Superior temporal gyrus (tissue), 1 donor: ENCODE results near the gene GLRA1.
"Not testable (repeated sequence)": the region's sequence is repeated elsewhere in the genome, so short reads cannot be mapped to it uniquely, and the experiment has no call there.

ENCODE experiments used
- DNase-seq: peaks from one replicate; pipeline ENCODE4 v3.0.0-alpha.2; 2016; ENCODE audit errors: extremely low spot score

Gene GLRA1

DNA sequence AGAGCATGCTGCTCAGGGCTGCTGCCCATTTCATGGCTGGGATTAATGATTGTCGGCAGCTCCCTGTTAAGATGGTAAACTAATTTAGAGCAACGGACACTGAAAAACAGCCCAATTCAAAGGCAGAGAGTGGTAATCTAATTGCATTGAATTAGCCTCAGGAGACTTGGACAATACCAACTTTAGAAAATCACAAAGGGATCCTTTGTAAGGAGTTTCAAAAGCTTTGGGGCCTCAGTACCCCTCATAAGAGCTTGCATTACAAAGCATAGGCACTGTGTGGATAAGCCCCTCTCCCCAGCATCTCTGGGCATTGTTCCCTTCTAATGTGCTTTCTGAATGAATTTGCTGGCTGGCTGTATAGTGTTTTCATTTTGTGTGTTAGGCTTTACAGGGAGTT lies 6.7 kb downstream of the GLRA1 start:
- DNase-seq, result no peak

DNA sequence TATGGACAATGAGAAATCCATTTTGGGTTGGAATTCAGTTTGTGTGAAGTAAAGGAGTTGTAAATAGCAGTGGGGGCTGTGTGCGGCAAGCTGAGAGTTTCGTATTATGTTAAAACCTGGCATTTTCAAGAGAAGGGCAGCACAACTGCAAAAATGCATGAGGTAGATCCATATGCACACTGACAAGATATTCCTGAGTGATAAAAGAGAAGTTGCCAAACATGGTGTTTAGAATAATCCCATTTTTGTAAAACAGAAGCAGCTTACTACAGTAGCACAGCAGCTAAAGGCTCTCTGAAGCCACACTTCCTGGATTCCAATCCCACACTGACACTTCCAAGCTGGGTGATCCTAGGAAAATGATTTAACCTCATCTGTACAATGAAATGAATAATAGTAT lies 11.2 kb downstream of the GLRA1 start:
- DNase-seq, result no peak

DNA sequence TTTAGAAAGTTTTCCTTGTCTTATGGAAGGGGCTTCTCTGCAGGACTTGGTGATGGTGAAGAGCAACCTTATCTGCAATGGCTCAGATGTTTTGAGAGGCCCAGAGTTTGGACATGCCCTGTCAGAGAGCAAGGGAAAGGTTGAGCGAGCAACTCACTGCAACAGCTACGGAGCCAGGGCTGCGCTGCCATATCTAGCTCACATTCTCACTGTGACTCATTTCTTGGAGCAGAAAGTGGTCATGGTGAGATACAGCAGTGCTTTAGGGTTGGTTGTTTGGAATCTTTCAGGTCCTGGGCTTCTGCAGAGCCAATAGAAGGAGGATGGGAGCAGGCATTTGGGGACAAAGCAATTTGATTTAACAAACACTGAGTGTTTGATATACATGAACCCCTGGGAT lies 12.3 kb downstream of the GLRA1 start:
- no peak for DNase-seq

DNA sequence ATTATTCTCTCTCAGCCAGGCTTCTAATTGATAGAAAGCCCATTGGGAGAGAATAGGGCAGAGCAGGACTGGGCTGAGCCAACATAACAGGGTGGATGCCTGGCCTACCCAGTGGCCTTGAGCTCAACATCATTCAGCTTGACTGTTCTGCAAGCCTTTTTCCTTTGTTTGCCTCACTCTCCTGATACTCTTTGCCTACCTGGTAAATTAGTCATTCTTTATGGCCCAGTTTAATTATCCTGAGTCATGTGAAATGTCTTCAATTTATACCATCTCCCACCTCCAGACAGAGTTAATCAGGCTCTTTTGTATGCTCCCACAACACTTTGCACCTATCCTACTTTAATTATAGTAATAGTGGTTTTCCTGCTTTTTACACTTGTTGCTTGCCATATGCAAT lies 13.6 kb downstream of the GLRA1 start:
- no peak for DNase-seq

DNA sequence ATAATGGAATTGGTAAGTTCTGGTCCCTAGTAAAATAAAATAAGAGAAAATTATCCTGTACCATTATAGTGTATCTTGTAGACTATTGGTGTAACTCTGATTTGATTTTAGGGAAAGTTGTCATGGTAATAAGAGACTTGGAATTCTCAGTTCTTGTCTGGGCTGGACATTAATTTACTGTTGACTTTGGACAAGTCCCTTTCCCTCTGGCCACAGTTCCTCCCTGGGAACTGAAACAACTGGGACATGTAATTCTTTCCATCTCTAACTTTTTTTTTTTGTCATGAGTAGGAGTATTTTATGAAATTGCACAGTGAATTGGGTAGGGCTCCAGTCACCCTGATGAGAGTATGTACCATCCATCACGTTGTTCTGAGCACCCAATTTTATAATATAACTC lies 15.0 kb downstream of the GLRA1 start:
- no peak for DNase-seq

DNA sequence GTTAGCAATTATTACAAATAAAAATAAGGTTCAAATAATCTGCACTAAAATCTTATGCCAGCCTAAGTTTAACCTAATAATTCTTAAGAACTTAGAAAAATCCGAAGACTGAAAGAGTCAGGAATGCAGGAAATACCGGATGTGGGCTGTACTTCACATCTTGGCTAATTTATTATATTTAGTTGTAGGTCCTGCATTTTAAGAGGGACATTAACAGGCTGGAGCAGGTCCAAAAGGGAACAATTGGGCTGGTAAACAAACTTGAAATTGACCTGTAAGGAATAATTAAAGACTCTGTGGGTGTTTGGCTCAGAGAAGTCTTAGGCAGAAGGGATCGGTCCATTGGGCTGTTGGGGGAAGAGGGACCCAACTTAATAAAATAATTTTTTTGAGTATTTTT lies 18.4 kb downstream of the GLRA1 start:
- no peak for DNase-seq

DNA sequence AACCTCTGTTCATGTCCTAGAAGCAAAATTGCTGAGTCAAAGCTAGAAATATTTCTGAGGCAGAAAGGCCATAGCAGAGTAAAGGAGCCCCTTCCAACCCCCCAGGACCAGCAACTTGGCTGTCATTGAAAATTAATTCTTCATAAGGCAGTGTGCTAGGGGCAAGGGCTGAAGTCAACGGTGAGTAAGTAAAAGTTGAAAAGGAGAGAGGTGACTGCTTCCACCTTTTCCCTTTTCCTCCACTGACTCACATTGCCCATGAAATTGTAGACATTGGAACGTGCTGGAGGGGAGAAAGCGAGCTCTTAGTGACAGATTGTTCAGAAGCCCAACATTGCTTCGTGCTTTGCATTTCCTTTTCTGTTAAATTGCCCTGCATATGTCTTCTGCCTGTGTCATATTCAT lies 19.1 kb downstream of the GLRA1 start:
- no peak for DNase-seq

DNA sequence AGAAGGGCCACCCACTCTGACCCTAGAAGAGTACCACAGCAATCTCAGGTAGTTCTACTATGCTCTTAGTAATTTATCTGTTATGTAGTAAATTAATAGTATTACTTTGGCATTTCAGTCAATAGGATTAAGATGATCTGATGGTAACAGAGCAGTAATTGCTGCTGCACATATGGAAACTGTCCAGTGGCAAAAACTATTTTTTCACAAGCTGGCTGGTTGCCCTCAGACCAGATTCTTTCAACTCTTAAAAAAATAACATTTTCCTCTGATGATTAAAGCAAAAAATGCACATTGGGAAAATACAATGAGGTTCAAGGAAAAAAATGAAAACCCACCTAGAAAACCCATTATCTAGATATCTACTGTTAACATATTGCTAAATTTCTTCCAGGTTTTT lies 19.7 kb downstream of the GLRA1 start:
- DNase-seq, result no peak

DNA sequence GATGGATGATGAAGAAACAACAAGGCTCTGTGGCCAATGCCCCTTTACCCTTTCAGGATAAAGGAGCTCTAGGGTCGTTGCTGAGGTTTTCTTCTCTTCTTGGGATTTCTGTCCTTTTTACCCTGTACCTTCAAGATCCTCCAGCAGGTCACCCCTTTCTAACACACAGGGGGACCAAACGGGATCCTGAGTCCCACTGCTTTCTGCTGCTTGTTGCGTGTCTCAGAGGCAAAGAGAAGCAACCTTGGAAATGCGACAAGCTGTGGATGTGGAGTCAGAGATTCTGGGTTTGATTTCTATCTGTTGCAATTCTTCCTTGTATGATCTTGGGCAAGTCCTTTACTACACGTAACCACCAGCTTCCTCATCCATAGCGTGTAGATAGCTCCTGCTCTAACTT lies 20.5 kb downstream of the GLRA1 start:
- DNase-seq, result no peak

DNA sequence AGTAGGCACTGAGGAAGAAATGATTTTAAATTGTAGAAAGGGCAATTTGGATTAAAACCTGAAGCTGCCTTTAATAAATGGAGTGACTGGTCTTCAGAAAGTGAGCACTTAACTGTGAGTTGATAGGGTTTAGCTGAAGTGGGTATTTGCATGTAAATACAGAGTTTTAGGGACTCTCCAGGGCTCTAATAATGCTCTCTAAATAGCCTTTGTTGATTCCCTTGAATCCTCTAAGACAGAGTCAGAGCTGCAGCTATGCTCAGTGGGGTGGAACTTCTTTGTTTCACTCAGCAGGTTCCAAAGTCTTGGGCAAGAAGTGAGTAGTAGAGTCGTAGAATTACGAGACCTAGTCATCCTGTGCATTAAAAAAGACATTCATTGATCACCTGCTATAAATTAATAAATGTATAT lies 21.4 kb downstream of the GLRA1 start:
- DNase-seq, result no peak

DNA sequence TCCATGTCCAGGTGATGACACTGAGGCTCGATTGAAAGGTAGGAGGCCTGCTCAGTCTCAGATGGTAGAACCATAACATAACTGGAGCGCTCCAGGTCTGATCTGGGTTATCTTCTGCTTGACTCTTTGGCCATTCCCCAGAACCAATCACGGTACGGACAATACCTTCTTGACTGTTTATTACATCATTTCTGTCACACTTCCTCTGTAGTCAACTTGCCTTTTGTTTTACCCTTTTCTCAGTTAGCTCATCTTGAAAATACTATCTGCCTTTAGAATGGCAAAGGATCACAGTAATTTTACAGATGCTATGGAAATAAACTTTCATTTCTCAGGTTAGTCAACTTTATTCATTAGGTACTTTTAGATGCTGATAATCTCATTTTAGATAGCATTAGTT lies 22.4 kb downstream of the GLRA1 start:
- DNase-seq, result no peak

DNA sequence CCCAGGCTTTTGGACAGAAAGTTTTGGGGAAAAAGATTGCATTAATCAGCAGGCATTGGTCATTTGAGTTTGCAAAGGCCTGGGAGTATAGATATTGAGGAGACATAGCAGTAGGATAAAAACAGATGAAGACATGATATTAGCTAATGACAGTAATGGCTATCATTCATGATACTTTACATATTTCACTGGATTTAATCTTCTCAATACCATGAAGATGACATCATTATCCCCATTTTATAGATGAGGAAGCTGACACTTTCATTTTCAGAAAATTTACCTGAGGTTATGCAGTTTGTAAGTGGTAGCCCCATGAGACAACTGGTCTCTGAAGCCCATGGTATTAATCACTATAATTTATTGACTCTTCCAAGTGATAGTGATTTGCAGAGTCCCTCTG lies 23.0 kb downstream of the GLRA1 start:
- no peak for DNase-seq

DNA sequence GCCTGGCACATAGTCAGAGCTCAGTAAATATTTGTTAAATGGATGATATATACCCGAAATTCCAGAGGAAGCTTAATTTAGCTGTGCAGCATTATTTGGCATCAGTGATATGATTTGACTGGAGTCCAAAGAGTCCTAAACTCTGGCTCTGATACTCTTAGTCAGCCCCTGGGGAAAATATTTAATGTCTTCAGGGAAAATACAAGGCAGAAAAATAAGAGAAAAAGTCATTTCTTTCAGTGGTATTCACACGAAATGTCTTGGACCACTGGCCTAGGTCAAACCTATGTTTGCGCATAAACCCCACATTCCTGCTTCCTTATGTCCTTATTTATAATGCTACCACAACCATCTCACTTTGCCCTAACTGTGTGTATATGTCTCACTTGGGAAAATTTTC lies 23.8 kb downstream of the GLRA1 start:
- DNase-seq, result no peak

DNA sequence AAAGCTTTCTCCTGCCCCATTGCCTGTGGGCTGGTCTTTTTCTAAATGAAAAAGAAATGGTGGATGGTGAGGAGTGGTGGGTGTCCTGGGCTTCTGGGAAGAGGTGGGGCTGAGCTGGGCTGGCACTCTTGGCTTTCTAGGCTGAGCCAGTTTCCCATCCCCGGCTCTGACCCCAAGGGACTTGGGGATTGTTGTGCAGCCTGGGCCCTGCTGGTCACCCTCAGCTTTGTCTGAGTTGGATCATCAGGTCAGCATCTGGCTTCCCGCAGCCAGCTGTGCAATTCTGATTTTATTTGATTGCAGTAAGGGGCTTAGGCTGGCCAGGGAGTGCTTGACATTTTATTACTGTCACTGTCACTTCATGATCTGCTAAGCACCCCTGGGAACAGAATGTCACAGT lies 25.3 kb downstream of the GLRA1 start:
- DNase-seq, result no peak

DNA sequence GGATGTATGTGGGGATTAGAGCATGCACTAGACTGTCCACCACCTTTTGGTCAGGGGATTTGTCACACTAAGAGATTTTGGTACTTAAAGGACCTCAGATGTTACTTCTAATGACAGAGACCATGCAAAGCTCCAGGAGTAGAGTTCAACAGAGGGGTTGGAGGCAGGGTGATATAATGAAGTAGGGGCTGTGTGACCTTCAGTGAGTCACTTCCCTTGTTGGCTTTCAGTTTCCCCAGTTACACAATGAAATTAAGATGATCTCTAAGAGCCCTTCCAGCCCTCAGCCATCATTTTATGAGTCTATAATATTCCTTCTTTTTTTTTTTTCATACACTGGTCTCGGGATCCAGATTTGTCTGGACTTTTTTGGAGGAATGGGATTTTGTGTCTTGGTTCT lies 26.8 kb downstream of the GLRA1 start:
- no peak for DNase-seq

DNA sequence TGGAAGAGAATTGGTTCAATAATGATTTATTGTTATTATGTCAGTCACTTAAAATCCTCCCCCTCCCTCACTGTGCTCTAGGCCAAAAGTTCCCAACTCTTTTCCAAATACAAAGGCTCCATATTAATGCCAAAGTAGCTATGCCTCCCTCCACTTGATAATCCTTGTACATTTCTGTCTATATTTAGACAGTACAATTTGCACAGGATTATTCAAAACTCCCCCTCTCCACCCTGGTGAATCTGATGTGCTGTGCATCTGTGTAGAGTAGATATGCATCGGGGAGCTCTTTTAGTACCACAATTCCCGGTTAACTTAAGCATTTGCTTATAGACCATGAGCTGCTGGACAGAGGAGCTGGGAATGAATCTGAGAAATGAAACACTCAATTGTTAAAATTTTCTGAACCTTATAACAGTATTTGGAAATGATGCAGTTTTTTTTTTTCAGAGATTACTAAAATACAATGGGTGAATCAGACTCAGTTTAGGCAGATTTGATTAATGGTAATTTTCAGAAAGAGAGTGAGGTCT lies 27.6 kb downstream of the GLRA1 start:
- DNase-seq, result no peak

DNA sequence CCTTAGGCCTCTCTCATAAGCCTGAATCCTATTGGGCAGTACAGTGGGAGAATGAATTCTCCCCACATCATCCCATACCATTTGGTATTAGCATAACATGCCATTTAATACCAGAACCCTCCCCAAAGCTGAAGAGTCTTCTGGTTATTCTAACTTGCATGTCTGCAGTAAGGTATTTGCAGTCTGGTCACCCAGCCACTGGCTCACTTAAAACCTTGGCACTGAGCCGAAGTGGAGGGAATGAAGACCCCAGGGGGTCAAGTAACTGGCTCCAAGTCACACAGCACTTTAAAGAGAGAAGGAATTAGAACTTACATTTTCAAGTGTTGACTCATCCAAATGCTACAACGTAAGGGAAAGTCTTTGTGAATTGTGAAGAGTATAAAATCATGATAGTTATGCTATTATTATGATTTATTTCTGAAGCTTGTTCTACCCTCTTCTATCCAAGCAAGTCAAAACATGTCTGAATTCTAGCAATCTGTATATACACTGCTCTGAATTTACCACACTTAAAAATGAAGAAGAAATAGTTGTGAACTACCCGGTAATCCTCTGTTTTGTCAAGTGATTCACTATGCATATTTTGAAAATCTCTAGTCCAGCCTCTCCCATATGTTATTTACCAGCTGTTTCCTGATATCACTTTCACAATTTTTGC lies 28.5 kb downstream of the GLRA1 start:
- DNase-seq, result no peak

DNA sequence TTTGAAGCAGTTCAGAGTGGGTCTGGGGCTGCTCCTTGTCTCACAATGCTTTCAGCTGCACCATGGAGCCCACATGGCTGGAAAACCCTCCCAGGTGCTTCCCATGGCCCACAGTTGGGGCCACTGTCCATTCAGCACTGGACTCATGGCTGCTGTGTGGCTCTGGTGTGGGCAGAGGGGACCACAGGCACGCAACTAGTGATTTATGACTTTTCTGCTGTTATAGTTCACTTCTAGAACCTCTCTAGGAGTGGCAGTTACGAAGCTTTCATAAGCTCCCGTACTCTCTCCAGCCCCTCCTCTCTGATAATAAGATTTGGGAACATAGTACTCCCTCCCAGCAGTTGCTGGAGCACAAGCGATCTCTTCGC lies 29.0 kb downstream of the GLRA1 start:
- DNase-seq, result no peak

DNA sequence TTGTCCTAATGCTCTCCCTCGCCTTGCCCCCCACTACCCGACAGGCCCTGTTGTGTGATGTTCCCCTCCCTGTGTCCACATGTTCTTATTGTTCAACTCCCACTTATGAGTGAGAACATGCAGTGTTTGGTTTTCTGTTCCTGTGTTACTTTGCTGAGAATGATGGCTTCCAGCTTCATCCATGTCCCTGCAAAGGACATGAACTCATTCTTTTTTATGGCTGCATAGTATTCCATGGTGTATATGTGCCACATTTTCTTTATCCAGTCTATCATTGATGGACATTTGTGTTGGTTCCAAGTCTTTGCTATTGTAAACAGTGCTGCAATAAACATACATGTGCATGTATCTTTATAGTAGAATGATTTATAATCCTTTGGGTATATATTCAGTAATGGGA lies 31.2 kb downstream of the GLRA1 start:
- not testable (repeated sequence) for DNase-seq

DNA sequence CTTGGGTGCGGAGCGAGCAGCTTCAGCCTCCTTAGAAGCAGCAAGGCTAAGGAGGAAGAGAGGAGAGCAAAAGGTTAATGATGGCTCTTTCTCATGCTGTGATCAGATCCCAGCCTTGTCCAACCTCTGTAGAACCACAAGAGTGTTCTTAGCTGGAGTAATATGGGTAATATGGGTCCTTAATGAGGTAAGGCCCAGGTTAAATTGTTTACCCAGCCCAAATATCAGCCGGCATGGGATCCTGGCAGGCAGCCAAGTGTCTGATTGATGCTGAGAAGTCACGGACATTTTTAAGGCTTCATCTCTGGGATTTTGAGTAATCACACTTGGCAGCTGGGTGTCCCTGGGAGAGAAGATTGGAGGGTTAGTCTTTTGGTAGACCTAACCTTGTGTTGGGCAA lies 32.3 kb downstream of the GLRA1 start:
- DNase-seq, result no peak

DNA sequence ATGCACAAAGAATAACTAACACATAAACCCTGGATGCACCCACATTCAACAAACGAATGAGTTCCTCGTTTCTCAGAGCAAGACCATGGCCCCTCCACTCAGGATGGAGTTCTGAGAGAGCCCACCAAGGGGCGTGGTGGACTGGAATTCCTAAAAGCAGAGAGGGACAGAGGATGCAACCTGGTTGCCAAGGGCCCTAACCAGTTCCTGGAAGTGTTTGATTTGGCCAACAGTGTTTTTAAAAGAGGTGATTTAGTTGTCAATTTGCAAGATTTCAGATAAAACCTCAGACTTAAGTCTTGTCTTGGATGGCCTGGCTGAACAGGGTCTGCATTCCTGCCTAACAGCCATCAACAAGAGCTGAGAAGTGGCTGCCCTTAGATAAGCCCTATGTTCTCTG lies 34.4 kb downstream of the GLRA1 start:
- DNase-seq, result no peak

DNA sequence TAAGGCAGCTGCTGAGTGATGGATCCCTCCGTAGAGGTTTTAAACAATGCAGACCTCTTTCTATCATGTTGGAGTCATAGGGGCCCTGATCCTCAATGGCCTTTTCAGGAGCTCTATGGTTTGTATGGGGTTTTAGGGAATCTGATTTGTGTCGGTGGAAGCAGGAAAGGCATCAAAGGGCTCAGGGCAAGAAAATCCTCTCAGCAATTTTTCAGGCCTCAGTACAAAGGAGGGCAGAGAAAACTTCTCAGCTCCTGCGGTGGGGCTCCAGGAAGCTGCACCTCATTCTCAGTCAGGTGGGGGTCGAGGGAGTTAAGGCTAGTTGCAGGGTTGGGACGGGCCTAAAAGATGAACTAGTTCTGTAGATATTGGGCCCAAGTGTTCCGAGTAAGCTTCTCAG lies 35.0 kb downstream of the GLRA1 start:
- no peak for DNase-seq

DNA sequence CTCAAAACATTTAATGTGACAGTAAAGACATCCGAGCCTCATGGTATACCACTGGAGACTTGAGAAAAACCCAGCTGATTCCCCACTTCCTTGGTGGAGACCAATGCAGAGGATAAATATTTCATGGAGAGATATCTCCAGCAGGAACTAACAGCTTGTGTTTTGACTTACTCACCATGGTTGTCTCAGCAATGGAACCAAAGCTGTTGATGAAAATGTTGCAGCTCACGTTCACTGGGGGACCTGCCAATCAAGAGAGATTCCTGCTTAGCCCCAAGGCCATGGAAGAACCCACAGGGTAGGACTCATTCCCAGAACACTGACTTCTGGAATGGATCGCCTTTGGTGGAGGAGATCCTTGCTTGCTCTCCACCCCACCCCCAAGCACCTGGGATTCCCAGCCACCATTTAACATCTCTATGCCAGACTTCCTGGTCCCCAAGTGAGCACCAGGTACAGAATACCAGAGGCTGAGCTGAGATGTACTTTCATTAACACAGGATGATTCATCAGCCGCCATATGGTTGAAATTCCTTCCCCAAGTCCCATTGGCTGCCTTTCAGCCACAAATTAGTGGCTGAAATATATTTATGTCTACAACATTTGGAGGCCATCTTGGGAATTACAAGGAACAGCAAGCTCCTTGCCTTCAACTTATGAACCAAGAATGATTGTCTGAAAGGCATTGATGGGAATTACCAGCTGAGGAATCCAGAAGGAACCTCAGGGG lies 37.9 kb downstream of the GLRA1 start:
- no peak for DNase-seq
